HG02884 (cell line): ENCODE data around the gene PAOX.

Experiments
- ATAC-seq: cut with Tn5 transposase; IDR thresholded peaks from one replicate; pipeline ENCODE4 v1.9.1; 2021; ENCODE audit warnings: mild to moderate bottlenecking, moderate library complexity; ENCODE audit not compliant: unreplicated experiment

PAOX gene

DNA sequence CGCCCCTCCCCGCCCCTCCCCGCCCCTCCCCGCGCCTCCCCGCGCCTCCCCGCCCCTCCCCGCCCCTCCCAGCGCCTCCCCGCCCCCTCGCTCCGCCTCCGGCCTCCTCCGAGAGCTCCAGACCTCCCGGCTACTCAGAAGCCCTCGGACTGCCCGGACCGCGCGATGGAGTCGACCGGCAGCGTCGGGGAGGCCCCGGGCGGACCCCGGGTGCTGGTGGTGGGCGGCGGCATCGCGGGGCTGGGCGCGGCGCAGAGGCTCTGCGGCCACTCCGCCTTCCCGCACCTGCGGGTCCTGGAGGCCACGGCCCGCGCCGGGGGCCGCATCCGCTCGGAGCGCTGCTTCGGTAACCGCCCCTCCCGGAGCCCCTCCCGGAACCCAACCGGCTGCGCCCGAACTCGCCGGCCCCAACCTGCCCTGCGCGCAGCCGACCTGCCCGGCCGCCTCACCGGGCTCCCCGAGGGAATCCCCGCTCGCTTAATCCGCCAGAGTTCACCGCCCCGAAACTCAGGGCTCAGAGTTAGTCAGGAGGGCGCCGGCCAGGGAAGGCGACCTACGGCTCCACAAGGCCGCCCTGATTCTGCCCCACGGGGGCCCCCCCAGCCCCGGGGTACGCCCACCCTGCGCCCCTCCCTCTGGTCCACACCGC, at the start of gene PAOX:
TSS of gene PAOX (plus strand) at position 111 of the 649 bp plus-strand sequence. CDS start at position 166, 55 bp downstream.
- peak; percentile 54 for ATAC-seq

DNA sequence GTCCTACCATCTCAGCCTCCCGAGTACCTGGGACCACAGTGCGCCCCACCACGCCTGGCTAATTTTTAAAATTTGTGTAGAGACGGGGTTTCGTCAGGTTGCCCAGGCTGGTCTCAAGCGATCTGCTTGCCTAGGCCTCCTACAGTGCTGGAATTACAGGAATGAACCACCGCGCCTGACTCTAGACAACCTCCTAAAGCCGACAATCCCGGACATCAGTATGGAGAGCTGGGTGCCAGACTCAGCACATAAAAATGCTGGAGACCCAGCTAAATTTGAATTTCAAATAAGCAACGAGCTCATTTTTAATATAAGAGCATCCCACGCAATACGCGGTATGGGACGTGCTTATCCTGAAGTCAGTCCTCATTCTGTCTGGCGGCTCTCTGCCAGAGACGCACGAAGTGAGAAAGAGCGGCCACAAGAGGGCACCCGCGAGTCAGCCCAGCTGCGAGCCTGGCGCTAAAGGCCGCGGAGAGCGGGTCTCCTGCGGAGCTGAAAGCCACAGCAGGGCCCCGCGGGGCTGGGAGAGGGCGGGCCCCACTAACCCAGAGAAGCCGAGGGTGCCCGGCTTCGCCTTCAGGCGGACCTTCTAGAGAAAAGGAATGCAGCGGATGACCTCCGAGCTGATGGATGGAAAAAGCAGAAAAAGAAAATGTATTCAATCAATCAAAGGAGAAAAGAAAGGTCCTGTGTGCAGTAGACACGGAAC, 49.4 kb upstream of the PAOX start:
- ATAC-seq = peak; percentile 90

- ATAC-seq = no peak
Observed at GRCh38 chr10:133332936-133333699, 45.9 kb upstream of the PAOX start.

DNA sequence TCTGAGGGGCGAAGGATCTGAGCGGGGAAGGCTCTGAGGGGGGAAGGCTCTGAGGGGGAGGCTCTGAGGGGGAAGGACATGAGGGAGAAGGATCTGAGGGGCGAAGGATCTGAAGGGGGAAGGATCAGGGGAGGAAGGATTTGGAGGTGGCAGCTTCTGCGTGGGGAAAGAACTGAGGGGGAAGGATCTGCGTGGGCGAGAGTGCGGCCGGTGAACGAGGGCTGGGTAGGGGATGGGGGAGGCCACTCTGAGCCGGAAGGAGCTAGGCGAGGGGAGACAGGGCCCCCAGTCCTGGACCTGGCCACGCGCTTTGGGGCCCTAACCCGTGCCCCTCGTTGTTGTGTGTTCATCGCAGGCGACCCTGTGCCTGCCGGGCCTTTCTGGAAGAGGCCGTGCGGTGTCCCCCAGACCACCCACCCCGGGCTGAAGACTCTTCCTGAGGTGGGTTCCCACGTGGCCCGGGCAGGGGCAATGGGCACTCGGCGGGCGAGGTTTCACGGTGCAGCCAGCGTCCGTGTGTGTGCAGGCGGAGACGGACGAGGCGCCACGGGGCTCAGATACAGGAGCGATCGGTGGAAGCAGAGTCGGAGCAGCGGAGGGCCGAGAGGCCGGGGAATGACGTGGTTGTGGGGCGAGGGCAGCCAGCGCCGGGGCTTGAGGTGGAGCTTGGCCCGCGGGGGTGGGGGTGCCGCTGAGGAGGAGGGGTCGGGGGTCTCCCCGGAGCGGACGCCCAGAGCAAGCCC, 44.4 kb upstream of the PAOX start:
- ATAC-seq = no peak

DNA sequence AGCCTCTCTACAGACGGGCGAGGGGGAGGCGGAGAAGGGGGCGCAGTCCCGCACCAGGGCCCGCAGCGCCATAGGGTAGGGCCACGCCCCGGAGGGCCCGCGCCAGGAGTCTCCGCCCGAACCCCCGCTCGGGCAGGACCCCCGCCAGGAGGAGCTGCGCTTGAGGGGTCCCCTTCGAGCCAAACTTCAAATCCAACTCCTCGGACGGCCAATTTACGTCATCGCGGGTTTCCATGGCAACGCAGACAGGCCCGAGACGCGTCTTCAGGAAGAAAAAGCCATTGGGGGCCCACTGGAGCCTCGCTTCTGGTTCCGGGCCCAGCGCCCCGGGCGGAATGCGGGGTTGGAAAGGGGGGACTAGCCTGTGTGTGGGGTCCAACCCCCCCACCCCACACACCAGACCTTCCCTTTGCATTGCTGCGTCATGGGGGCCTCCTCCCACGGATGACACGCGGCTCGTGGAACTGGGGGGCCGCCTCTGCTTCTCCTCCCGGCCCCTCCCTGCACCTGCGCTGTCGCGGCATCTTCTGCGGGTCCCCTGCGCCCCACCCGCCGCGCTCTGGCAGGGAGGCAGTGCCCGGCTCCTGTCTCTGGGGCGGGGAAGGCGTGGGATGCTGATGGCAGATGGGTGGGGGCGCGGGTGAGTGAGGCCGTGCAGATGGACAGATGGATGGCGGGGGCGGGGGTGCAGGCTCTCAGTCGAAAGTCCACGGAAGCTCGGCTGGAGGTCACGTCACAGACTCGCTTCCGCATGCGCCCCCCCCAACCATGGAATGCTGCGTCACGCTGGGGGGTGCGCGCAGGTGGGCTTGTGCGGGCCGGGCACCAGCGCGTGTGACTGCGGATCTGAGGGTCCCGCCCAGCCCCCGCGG, 43.6 kb upstream of the PAOX start:
- ATAC-seq = no peak

- no peak for ATAC-seq
Observed at GRCh38 chr10:133336118-133336576, 42.9 kb upstream of the PAOX start.

DNA sequence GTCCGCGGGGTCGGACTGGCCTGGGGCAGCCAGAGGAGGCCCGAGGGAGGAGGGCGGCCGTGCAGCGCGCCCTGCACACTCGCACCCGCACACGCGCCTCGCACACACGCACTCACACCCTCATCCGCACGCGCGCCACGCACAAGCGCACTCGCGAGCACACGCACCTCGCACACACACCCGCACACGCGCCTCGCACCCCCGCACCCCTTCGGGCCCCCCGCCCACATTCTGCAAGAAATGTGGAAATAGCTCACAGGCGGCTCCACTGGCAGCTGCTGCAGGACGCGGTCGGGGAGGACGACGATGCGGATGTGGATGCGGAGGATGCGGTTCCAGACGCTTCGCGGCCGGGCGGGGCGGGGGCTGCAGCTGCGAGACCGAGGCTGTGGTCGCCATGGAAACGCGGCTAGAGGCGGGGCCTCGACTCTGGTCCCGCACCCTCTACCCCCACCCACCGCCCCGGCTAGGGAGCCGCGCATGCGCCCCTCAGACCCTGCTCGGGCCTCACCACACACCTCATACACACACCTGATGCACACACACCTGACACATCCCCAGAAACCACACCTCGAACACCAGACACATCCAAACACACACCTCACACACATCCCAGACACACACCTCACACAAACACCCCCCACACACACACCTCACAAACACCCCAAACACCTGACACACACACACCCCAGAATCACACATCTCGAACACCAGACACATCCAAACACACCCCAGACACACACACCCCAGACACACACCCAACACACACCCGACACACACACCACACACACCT, 42.3 kb upstream of the PAOX start, which contains the start of gene CALY:
TSS of gene CALY (minus strand) at position 320 of the 793 bp plus-strand sequence. CDS start 7,907 bp downstream, outside the sequence.
- no peak for ATAC-seq

- no peak for ATAC-seq
Observed at GRCh38 chr10:133337370-133337725, 41.7 kb upstream of the PAOX start.

- ATAC-seq = no peak
Observed at GRCh38 chr10:133338080-133339071, 40.7 kb upstream of the PAOX start.

DNA sequence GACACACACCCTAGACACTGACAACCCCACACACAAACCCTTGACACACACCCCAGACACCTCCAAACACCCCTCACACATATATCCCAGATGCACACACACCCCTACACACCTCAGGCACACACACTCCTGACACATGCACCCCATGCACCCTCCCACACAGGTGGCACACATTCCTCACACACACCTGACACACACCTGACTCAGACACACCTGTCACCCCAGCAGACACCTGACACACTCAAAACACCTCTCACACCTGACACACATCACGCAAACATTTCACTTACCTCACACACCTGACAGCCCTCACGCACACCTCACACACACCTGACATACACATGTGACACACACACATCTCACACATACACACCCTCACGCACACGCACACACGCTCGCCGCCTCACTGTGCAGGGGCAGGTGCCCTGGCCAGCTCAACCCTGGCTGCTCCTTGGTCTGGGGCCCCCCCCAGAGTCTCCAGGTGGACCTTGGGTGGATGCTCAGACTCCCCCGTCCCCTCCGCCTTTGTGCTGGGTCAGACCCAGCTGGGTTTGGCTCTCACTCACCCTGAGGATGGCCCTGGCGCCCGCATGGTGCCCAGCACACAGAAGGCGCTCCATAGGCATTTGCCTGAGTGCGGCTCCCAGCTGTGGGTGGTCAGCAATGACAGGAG, 39.2 kb upstream of the PAOX start:
- ATAC-seq = no peak

GRCh38 chr10:133341983-133342382, 37.1 kb upstream of the PAOX start:
- ATAC-seq = no peak

DNA sequence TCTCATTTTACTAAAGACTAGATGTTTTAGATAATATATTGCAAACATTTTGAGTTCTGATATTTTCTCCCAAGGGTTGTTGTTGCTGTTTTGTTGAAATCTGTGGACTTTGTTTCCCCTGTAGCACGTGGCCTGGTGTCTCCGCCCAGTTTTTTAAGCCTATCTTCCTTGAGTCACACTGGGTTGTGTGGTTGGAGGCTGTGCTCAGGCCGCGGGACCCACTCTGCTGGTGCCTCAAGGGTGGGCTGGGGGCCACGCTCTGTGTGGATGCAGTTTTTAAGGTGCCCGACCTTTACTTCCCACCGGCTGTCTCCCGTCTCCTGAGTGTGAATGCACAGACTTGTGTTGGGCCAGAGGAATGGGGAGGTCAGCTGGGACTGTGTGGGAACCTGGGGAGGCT, 36.1 kb upstream of the PAOX start:
- ATAC-seq = no peak

- ATAC-seq = no peak
Observed at GRCh38 chr10:133343558-133343957, 35.5 kb upstream of the PAOX start.

GRCh38 chr10:133344236-133344635, 34.8 kb upstream of the PAOX start:
- no peak for ATAC-seq

DNA sequence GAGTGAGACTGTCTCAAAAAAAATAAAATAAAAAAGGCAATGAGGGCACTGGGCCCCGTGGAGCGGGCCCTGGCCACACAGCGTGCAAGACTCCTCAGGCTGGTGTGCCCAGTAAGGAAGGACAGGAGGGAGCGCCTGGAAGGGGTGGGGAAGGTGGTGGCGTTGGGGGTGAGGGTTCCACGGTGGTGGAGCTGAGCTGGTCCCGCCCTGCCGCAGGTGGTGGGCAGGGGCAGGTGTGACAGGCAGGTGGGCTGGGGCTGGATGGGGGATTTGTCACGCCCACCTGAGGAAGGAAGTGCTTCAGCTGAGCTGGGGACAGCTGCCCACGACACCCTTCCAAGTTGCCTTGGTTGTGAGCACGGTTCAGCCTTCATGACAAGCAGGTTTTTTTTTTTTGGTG, 32.6 kb upstream of the PAOX start:
- no peak for ATAC-seq

GRCh38 chr10:133347710-133348517, 31.1 kb upstream of the PAOX start:
- no peak for ATAC-seq

- ATAC-seq = no peak
Observed at GRCh38 chr10:133349160-133349568, 29.9 kb upstream of the PAOX start.
